ENCODE measurements around the gene XK. TPM values are rescaled to one million over a fixed set of nuclear protein-coding genes. Genes with fewer than 3 reads are reported as not detected.

Gene XK
- total RNA-seq, 4 donors from 2014 or later, result 2.8 to 8.8 (median 5.1) TPM

DNA sequence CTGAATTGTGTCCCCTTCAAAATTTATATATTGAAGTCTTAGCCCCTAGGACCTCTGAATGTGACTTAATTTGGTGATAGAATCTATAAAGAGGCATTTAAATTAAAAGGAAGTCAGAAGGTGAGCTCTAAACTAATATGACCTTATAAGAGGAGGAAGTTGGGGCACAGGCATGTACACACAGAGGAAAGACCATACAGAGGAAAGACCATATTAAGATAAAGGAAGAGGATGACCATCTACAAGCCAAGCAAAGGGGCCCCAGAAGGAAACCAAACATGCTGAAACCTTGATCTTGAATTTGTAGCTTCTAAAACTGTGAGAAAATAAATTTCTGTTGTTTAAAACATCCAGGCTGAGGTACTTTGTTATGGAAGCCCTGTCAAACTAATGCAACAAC is 67.3 kb downstream of the XK start:
- no peaks in the 10 kb centered on the region for H3K4me1 ChIP-seq
- H3K27me3 ChIP-seq, result no peaks in the 10 kb centered on the region
- H3K4me3 ChIP-seq, result no peak overlapping the region
- H3K36me3 ChIP-seq, result no peaks in the 10 kb centered on the region
- in situ Hi-C loops (cut with MboI; ENCODE audit: low sequenced_read_pairs in 4 of 4) (no loop called here), intact Hi-C loops (cut with DNase I; ENCODE audit: low total_unique reads) (no loop called here)
- ATAC-seq, result no peak
- no peak overlapping the region for H3K27ac ChIP-seq
- DNase-seq, result no peak
- TF ChIP-seq CTCF (IDR thresholded peaks at IDR 0.05 in 4 of 5, conservative IDR thresholded peaks at IDR 0.05 in 1 of 5), result no peak
- no peak for TF ChIP-seq POLR2A (IDR thresholded peaks at IDR 0.05)
- no peaks in the 10 kb centered on the region for H3K9me3 ChIP-seq

- ATAC-seq (no peak), DNase-seq (no peak)
- Histone ChIP-seq H3K36me3 (no peaks in the 10 kb centered on the region), H3K4me1 (no peaks in the 10 kb centered on the region), H3K4me3 (no peak overlapping the region), H3K9me3 (no peaks in the 10 kb centered on the region), H3K27ac (no peak overlapping the region), H3K27me3 (no peaks in the 10 kb centered on the region)
- TF ChIP-seq POLR2A (IDR thresholded peaks at IDR 0.05), result no peak
- TF ChIP-seq CTCF (IDR thresholded peaks at IDR 0.05 in 4 of 5, conservative IDR thresholded peaks at IDR 0.05 in 1 of 5), result no peak
- in situ Hi-C loops (cut with MboI; ENCODE audit: low sequenced_read_pairs in 4 of 4) (no loop called here), intact Hi-C loops (cut with DNase I; ENCODE audit: low total_unique reads) (no loop called here)
Observed at GRCh38 chrX:37753384-37753783, 67.8 kb downstream of the XK start.

GRCh38 chrX:37754516-37754915 is 68.9 kb downstream of the XK start:
- in situ Hi-C loops (cut with MboI; ENCODE audit: low sequenced_read_pairs in 4 of 4), result no loop called here
- Histone ChIP-seq H3K4me3 (no peak overlapping the region), H3K36me3 (no peaks in the 10 kb centered on the region), H3K27ac (no peak overlapping the region), H3K9me3 (no peaks in the 10 kb centered on the region), H3K4me1 (no peaks in the 10 kb centered on the region), H3K27me3 (no peaks in the 10 kb centered on the region)
- ATAC-seq (no peak), DNase-seq (no peak)
- TF ChIP-seq CTCF (IDR thresholded peaks at IDR 0.05 in 4 of 5, conservative IDR thresholded peaks at IDR 0.05 in 1 of 5) (no peak), POLR2A (IDR thresholded peaks at IDR 0.05) (no peak)
- intact Hi-C loops (cut with DNase I; ENCODE audit: low total_unique reads), result no loop called here

GRCh38 chrX:37755025-37755424 is 69.4 kb downstream of the XK start:
- no peaks in the 10 kb centered on the region for H3K9me3 ChIP-seq
- no peaks in the 10 kb centered on the region for H3K4me1 ChIP-seq
- H3K4me3 ChIP-seq, result no peak overlapping the region
- no peaks in the 10 kb centered on the region for H3K36me3 ChIP-seq
- H3K27ac ChIP-seq, result no peak overlapping the region
- intact Hi-C loops (cut with DNase I; ENCODE audit: low total_unique reads) (no loop called here), in situ Hi-C loops (cut with MboI; ENCODE audit: low sequenced_read_pairs in 4 of 4) (no loop called here)
- DNase-seq, result no peak
- no peaks in the 10 kb centered on the region for H3K27me3 ChIP-seq
- TF ChIP-seq POLR2A (IDR thresholded peaks at IDR 0.05) (no peak), CTCF (IDR thresholded peaks at IDR 0.05 in 4 of 5, conservative IDR thresholded peaks at IDR 0.05 in 1 of 5) (no peak)
- no peak for ATAC-seq

GRCh38 chrX:37757082-37757481 is 71.5 kb downstream of the XK start:
- no peak for DNase-seq
- TF ChIP-seq CTCF (IDR thresholded peaks at IDR 0.05 in 4 of 5, conservative IDR thresholded peaks at IDR 0.05 in 1 of 5) (no peak), POLR2A (IDR thresholded peaks at IDR 0.05) (no peak)
- Histone ChIP-seq H3K4me1 (no peaks in the 10 kb centered on the region), H3K36me3 (no peaks in the 10 kb centered on the region), H3K4me3 (no peak overlapping the region), H3K27me3 (no peaks in the 10 kb centered on the region), H3K27ac (no peak overlapping the region), H3K9me3 (no peaks in the 10 kb centered on the region)
- in situ Hi-C loops (cut with MboI; ENCODE audit: low sequenced_read_pairs in 4 of 4), result no loop called here
- ATAC-seq, result no peak
- intact Hi-C loops (cut with DNase I; ENCODE audit: low total_unique reads), result no loop called here

Measured in gastrocnemius medialis (tissue), 4 donors.